Fibroblast of skin of scalp (primary cell): Measurements from ENCODE around the gene MIER3.

Experiments used
- DNase-seq: peaks from one replicate; pipeline ENCODE4 v3.0.0-alpha.2; 2013

Gene MIER3

DNA sequence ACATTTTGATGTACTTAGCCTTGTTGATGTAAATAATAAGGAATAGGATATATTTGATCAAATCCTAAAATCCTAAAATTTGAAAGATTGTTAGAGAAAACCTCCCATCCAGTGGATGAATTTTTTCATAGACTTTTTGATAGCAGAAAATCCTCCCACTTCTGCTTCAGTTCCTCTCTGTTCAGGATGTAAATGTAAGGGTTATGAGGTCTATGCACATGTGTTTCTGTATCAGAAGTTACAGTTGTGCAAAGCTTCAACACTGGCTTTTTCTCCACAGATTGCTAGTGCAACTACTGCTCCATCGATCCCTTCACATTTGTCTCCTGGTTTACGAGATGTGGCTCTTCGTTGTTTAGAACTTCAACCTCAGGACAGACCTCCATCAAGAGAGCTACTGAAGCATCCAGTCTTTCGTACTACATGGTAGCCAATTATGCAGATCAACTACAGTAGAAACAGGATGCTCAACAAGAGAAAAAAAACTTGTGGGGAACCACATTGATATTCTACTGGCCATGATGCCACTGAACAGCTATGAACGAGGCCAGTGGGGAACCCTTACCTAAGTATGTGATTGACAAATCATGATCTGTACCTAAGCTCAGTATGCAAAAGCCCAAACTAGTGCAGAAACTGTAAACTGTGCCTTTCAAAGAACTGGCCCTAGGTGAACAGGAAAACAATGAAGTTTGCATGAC is 58.5 kb downstream of the MIER3 start:
- DNase-seq, result no peak

GRCh38 chr5:56881571-56881970 is 70.4 kb downstream of the MIER3 start:
- no peak for DNase-seq

DNA sequence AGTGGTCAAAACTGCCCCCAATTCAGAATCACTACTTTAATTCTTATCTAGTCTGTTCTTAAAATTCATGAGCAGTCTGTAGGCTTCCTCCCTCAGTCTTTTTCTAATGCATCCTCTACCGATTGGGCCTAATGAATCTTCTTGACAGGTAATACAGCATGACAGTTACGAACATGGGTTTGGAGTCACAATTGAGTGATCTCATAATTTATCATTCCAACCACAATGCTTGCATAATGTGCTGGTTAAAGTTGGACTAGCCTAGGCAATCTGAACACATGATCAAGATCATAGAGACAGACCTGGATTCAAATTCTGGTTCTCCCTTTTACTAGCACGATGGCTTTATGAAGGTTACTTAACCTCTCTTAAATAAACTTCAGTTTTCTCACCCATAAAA is 75.6 kb downstream of the MIER3 start:
- no peak for DNase-seq

GRCh38 chr5:56873056-56873455 is 78.9 kb downstream of the MIER3 start:
- DNase-seq, result no peak

DNA sequence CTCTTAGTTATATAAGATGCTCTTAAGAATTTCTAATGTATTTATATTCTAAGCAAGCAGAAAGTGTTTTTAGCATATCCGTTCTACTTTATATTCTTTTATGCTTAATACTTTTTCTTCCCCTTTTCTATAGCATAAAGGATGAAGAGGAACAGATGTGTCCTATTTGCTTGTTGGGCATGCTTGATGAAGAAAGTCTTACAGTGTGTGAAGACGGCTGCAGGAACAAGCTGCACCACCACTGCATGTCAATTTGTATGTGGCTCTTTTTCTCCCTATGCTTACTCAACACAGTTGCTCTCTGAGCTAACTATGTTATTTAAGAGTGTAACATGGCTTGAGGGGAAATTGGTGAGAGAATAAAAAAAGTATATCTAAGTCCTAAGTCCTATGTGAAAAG is 80.1 kb downstream of the MIER3 start:
- no peak for DNase-seq
